Measurements from ENCODE around the gene CNR1.

DNA sequence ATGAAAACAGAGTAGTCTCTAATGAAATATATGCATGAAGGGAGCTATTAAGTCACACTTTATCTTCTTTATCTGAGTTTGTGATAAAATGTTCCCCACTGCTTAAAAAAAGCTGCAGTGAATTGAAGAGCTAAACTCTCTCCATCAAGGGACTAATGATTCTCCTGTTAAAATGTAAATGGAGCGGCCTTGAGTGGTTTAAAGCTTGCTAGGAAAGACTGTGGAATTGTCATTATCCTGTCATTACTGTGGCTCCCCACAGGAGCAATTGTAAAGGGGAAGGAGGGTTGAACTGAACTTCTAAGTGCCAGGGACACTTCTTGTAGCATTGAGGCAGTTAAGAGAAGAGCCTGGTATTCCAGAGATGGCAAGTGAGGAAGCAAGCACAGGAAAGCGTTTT is 17.3 kb upstream of the CNR1 start:
- TF ChIP-seq POLR2AphosphoS5 (IDR thresholded peaks at IDR 0.05; ENCODE audit: insufficient read depth, low read depth, low read length), result no peak
- TF ChIP-seq, protein P1, sequence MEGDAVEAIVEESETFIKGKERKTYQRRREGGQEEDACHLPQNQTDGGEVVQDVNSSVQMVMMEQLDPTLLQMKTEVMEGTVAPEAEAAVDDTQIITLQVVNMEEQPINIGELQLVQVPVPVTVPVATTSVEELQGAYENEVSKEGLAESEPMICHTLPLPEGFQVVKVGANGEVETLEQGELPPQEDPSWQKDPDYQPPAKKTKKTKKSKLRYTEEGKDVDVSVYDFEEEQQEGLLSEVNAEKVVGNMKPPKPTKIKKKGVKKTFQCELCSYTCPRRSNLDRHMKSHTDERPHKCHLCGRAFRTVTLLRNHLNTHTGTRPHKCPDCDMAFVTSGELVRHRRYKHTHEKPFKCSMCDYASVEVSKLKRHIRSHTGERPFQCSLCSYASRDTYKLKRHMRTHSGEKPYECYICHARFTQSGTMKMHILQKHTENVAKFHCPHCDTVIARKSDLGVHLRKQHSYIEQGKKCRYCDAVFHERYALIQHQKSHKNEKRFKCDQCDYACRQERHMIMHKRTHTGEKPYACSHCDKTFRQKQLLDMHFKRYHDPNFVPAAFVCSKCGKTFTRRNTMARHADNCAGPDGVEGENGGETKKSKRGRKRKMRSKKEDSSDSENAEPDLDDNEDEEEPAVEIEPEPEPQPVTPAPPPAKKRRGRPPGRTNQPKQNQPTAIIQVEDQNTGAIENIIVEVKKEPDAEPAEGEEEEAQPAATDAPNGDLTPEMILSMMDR (IDR thresholded peaks at IDR 0.05; ENCODE audit: extremely low read depth in 1 of 2, insufficient read depth in 1 of 2, low read depth in 1 of 2, low read length in 2 of 2), result no peak
- no peak for TF ChIP-seq POLR2A (IDR thresholded peaks at IDR 0.05; ENCODE audit: low read depth, low read length)
- TF ChIP-seq, protein P2, sequence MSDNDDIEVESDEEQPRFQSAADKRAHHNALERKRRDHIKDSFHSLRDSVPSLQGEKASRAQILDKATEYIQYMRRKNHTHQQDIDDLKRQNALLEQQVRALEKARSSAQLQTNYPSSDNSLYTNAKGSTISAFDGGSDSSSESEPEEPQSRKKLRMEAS (IDR thresholded peaks at IDR 0.05; ENCODE audit: insufficient read depth, insufficient read length), result no peak
